Gastrocnemius medialis (tissue), 4 donors: ENCODE measurements around the gene RXRB.

Source experiments
- CTCF ChIP-seq, 5 experiments: fragments of 450-650 bp in 3 of 5; fragments of 200-600 bp in 2 of 5; sonication (generic) in 2 of 5; IDR thresholded peaks in 4 of 5; conservative IDR thresholded peaks in 1 of 5; 1 replicate in 4 of 5; 2 replicates in 1 of 5; pipeline ENCODE4 v1.5.1; 2016 to 2019; ENCODE audit warnings: antibody characterized with exemption in 5 of 5, mild to moderate bottlenecking in 3 of 5, moderate library complexity in 3 of 5
- POLR2A ChIP-seq, 2 donors: fragments of 450-650 bp; IDR thresholded peaks; one replicate each; pipeline ENCODE4 v1.6.1; 2017; ENCODE audit warnings: antibody characterized with exemption in 2 of 2, mild to moderate bottlenecking in 2 of 2, moderate library complexity in 2 of 2

- TF ChIP-seq CTCF (IDR thresholded peaks at IDR 0.05 in 4 of 5, conservative IDR thresholded peaks at IDR 0.05 in 1 of 5) (no peak), POLR2A (IDR thresholded peaks at IDR 0.05) (no peak)
These were observed 35.9 kb upstream of the RXRB start for GRCh38 chr6:33236328-33236727.
